ENCODE data around the gene ERC1. TPM values are rescaled to one million over a fixed set of nuclear protein-coding genes. Genes with fewer than 3 reads are reported as not detected.

The ERC1 gene
- total RNA-seq, 2 donors from 2014 or later, result 40.3 to 43.0 TPM

- H3K9me3 ChIP-seq, result no peaks in the 10 kb centered on the region
- no peaks in the 10 kb centered on the region for H3K36me3 ChIP-seq
- no peaks in the 10 kb centered on the region for H3K27me3 ChIP-seq
- TF ChIP-seq CTCF (IDR thresholded peaks at IDR 0.05), result no peak
- DNase-seq (ENCODE audit: low spot score), result no peak
- H3K27ac ChIP-seq, result peak overlapping the region in 1 of 2 donors; percentile 5
- peaks cover 0 to 49% of the 10 kb centered on the region in 2 donors for H3K4me1 ChIP-seq
- H3K4me3 ChIP-seq, result no peak overlapping the region
Measured at GRCh38 chr12:1469070-1469469, 478.0 kb downstream of the ERC1 start.

GRCh38 chr12:1470051-1470450 lies 479.0 kb downstream of the ERC1 start:
- peaks cover 0 to 59% of the 10 kb centered on the region in 2 donors for H3K4me1 ChIP-seq
- no peaks in the 10 kb centered on the region for H3K27me3 ChIP-seq
- no peak for DNase-seq (ENCODE audit: low spot score)

GRCh38 chr12:1471224-1471623 lies 480.2 kb downstream of the ERC1 start:
- H3K9me3 ChIP-seq, result no peaks in the 10 kb centered on the region
- H3K4me3 ChIP-seq, result no peak overlapping the region
- no peaks in the 10 kb centered on the region for H3K27me3 ChIP-seq
- H3K4me1 ChIP-seq, result peaks cover 0 to 67% of the 10 kb centered on the region in 2 donors
- H3K27ac ChIP-seq, result no peak overlapping the region
- DNase-seq (ENCODE audit: low spot score), result no peak
- no peaks in the 10 kb centered on the region for H3K36me3 ChIP-seq
- no peak for TF ChIP-seq CTCF (IDR thresholded peaks at IDR 0.05)

More at GRCh38 chr12:1470051-1470450, 479.0 kb downstream of the ERC1 start:
- Histone ChIP-seq H3K4me3 (no peak overlapping the region), H3K36me3 (no peaks in the 10 kb centered on the region), H3K27ac (peak overlapping the region in 1 of 2 donors; percentile 10), H3K9me3 (no peaks in the 10 kb centered on the region)
- TF ChIP-seq CTCF (IDR thresholded peaks at IDR 0.05), result no peak

- no peak for TF ChIP-seq CTCF (IDR thresholded peaks at IDR 0.05)
- H3K4me1 ChIP-seq, result peaks cover 0 to 65% of the 10 kb centered on the region in 2 donors
- H3K27me3 ChIP-seq, result no peaks in the 10 kb centered on the region
- no peak overlapping the region for H3K4me3 ChIP-seq
- no peaks in the 10 kb centered on the region for H3K9me3 ChIP-seq
- no peaks in the 10 kb centered on the region for H3K36me3 ChIP-seq
- DNase-seq (ENCODE audit: low spot score), result no peak
- peak overlapping the region; percentile 24 to 41 for H3K27ac ChIP-seq
Measured at GRCh38 chr12:1473418-1473817, 482.4 kb downstream of the ERC1 start.

GRCh38 chr12:1474041-1474573 lies 483.1 kb downstream of the ERC1 start:
- H3K27ac ChIP-seq, result peak overlapping the region; percentile 24 to 41
- H3K27me3 ChIP-seq, result no peaks in the 10 kb centered on the region
- peaks cover 0 to 58% of the 10 kb centered on the region in 2 donors for H3K4me1 ChIP-seq
- DNase-seq (ENCODE audit: low spot score), result no peak
- no peak overlapping the region for H3K4me3 ChIP-seq
- H3K36me3 ChIP-seq, result no peaks in the 10 kb centered on the region
- no peaks in the 10 kb centered on the region for H3K9me3 ChIP-seq
- no peak for TF ChIP-seq CTCF (IDR thresholded peaks at IDR 0.05)

- no peaks in the 10 kb centered on the region for H3K27me3 ChIP-seq
- H3K4me1 ChIP-seq, result peaks cover 0 to 53% of the 10 kb centered on the region in 2 donors
- H3K9me3 ChIP-seq, result no peaks in the 10 kb centered on the region
- DNase-seq (ENCODE audit: low spot score), result no peak
- H3K27ac ChIP-seq, result peak overlapping the region; percentile 24 to 41
- no peaks in the 10 kb centered on the region for H3K36me3 ChIP-seq
- no peak overlapping the region for H3K4me3 ChIP-seq
- TF ChIP-seq CTCF (IDR thresholded peaks at IDR 0.05), result no peak
Measured at GRCh38 chr12:1474574-1475153, 483.6 kb downstream of the ERC1 start.

Data from right atrium auricular region (tissue), 2 donors.